GM19023 (cell line): ENCODE results near the gene CLCN3.
"Not testable (repeated sequence)": the region's sequence is repeated elsewhere in the genome, so short reads cannot be mapped to it uniquely, and the experiment has no call there.

ENCODE experiments used
- ATAC-seq: cut with Tn5 transposase; IDR thresholded peaks from one replicate; pipeline ENCODE4 v1.9.1; 2021; ENCODE audit warnings: mild to moderate bottlenecking, moderate library complexity; ENCODE audit not compliant: unreplicated experiment

The CLCN3 gene

DNA sequence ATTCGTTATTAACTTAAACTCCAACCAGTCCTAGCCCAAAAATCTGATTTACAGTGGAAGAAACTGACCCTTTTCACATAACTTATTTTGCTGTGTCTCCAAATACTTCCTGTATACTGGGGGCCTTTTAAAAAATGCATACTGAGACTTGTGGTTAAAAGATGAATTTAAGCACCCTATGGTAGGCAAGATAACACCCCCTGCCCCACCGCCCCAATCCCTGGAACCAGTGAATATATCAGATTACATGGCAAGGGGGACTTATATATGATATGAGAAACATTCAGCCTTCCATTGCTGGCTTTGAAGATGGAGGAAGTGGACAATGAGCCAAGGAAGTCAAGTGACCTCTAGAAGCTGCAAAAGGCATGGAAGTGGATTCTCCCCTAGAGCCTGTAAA is 3.1 kb upstream of the CLCN3 start:
- ATAC-seq: no peak

- ATAC-seq: no peak
These were observed 2.1 kb upstream of the CLCN3 start for GRCh38 chr4:169618286-169618685.

DNA sequence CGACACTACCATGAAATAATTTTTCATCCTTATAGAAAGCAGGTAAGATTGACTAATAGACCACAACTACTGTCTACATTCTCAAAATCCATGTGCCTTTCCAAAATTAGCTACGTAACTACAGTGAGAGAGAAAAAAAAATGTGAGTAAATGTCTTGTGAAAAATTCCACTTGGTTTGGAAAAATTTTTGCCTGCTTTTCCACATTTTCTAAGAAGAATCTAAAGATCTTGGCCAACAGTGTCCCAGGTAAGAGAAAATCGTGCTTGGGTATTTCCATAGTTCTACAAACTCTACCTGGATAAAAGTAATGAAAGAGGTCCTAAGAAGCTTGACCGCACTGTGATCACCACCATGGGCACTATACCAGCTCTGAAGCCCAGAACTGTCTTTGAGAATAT is 1.4 kb upstream of the CLCN3 start:
- no peak for ATAC-seq

DNA sequence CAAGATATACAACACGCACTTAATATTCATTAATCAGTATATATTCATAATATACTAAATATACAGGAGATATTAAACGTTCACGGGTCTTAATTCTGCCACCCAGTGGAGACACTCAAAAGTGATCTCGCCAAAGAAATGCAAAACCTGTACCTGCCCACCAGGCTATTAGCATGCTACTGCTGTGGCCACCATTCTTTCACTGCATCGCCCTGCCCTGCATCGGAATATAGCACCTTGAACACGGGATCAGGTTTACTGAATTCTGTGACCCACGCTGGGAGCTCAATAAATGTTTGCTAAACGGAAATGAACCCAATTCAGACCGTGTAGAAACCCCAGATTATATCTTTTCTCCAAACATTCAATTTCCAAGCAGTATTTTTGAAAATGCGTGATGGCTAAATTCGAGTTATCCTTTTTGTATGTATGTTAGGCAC is 840 bp upstream of the CLCN3 start:
- ATAC-seq: peak; percentile 37

DNA sequence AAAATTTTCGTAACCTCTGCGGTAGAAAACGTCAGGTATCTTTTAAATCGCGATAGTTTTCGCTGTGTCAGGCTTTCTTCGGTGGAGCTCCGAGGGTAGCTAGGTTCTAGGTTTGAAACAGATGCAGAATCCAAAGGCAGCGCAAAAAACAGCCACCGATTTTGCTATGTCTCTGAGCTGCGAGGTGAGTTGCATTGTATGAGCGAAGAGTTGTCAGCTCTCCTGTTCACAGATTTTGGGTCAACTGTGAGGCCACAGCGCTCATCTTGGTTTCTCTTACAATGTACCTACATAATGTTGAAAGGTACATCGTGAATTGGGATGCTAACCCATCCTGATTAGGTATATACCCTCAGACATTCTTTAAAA is 486 bp downstream of the CLCN3 start:
- ATAC-seq: no peak

GRCh38 chr4:169621731-169622492 is 1.5 kb downstream of the CLCN3 start:
- ATAC-seq: no peak

GRCh38 chr4:169622566-169622965 is 2.2 kb downstream of the CLCN3 start:
- no peak for ATAC-seq

DNA sequence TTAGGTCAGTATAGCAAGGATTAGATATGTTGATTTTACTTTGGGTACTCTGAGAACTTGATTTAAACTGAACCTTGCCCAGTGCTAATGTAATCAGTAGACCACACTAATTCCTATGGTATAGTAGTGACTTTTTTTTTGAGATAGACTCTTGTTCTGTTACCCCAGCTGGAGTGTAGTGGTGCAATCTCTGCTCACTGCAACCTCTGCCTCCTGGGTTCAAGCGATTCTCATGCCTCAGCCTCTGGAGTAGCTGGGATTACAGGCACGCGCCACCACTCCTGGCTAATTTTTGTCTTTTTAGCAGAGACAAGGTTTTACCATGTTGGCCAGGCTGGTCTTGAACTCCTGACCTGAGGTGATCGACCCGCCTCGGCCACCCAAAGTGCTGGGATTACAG is 3.6 kb downstream of the CLCN3 start:
- ATAC-seq: not testable (repeated sequence)

DNA sequence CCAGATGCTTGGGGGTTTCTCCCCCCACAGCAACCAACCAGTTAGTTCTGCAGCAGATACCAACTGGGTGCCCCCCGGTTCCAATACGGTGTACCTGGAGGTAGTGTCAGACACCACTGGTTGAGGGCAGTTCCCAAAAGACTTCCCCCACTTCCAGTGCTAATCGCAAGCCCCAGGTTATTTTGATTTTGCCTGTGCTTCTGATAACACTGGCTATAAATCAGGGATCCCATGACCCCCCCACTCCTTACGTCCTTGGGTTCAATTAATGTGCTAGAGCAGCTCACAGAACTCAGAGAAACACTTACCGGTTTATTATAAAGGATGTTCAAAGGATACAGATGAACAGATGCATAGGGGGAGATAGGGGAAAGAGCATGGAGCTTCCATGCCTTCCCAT is 5.5 kb downstream of the CLCN3 start:
- no peak for ATAC-seq

GRCh38 chr4:169626331-169627282 is 6.2 kb downstream of the CLCN3 start:
- peak; percentile 39 for ATAC-seq

- no peak for ATAC-seq
These were observed 6.9 kb downstream of the CLCN3 start for GRCh38 chr4:169627307-169627706.

GRCh38 chr4:169628579-169628978 is 8.2 kb downstream of the CLCN3 start:
- ATAC-seq: no peak

DNA sequence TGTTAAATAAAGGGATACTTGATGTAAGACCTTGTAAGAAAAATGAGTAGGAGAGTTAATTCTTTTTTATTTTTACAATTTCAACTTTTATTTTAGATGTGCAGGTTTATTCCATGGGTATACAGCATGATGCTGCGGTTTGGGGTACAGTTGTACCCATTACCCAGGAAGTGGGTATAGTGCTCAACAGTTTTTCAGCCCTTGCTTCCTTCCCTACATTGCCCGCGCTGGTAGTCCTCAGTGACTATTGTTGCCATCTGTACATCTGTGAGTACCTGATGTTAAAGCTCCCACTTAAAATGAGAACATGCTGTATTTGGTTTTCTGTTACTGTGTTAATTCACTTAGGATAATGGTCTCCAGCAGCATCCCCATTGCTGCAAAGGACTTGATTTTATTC is 9.7 kb downstream of the CLCN3 start:
- ATAC-seq: no peak

DNA sequence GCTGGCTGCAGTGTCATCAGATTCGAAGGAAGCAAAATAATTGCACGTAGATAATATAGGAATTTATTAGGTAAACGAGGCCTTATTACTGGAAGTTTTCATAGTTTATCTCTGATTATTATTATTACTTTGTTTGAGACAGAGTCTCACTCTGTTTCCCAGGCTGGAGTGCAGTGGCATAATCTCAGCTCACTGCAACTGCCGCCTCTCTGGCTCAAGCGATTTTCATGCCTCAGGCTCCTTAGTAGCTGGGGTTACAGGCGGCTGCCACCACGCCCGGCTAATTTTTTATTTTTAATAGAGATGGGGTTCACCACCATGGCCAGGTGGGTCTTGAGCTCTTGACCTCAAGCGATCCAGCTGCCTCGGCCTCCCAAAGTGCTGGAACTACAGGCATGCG is 12.5 kb downstream of the CLCN3 start:
- ATAC-seq: no peak

GRCh38 chr4:169634975-169635374 is 14.6 kb downstream of the CLCN3 start:
- ATAC-seq: no peak

- ATAC-seq: no peak
These were observed 20.0 kb downstream of the CLCN3 start for GRCh38 chr4:169640261-169640870.

GRCh38 chr4:169644802-169645201 is 24.4 kb downstream of the CLCN3 start:
- no peak for ATAC-seq

DNA sequence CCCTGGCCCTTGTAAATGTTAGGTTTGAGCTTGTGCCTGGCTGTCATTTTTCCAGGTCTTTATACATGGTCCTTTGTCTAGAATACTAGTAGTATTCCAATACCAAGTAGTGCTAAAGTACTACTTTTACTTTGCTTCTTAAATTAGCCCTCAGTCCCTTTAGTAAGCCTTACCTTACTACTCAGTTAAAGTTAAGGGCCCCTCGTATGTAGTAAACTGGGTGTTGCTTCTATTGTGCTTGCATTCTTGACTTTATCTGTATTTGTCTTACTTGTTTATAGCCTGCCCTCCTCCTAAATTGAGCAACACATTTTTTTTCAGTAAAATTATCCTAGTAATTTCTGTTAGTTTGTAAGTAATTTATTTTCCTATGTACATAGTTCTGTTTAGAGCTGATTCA is 25.2 kb downstream of the CLCN3 start:
- no peak for ATAC-seq

DNA sequence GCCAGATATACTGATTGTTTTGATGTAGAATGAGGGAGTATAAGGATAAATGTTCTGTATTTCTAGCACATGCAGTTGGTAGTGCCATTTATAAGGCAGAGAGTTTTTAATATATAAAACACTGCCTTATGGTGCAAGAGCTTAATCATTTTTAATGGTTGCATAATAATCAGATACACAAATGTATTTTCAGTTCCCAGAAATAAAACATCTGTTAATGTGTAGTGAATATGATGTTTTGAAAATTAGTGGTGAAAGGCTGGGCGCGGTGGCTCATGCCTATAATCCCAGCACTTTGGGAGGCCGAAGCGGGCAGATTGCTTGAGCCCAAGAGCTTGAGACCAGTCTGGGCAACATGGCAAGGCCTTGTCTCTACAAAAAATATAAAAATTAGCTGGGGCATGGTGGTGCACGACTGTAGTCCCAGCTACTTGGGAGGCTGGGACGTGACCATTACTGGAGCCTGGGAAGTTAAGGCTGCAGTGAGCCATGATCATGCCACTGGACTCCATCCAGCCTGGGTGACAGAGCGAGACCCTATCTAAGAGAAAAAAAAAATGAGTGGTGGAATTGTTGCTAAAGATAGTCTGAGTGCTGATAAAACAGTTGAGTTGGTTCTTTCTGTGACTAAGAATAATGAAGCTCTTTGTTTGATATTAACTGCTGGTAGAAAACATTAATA is 29.3 kb downstream of the CLCN3 start:
- ATAC-seq: no peak

- no peak for ATAC-seq
These were observed 30.0 kb downstream of the CLCN3 start for GRCh38 chr4:169650227-169650936.
